Urinary bladder (tissue), 4 donors: ENCODE measurements around the gene VWA7. TPM values are rescaled to one million over a fixed set of nuclear protein-coding genes. Genes with fewer than 3 reads are reported as not detected.
"Not testable (repeated sequence)": the region's sequence is repeated elsewhere in the genome, so short reads cannot be mapped to it uniquely, and the experiment has no call there.

Experiments
- DNase-seq: peaks from one replicate; pipeline ENCODE4 v3.0.0-alpha.2; 2015; ENCODE audit errors: extremely low spot score
- H3K27ac ChIP-seq: one replicate; pipeline ENCODE4 v1.5.1; 2013; ENCODE audit warnings: low read depth, mild to moderate bottlenecking, moderate library complexity
- H3K36me3 ChIP-seq: one replicate; pipeline ENCODE4 v1.6.1; 2013; ENCODE audit warnings: mild to moderate bottlenecking, moderate library complexity; ENCODE audit not compliant: insufficient read depth
- H3K4me1 ChIP-seq: one replicate; pipeline ENCODE4 v1.6.1; 2013; ENCODE audit warnings: mild to moderate bottlenecking, moderate library complexity; ENCODE audit not compliant: insufficient read depth
- H3K4me3 ChIP-seq: one replicate; pipeline ENCODE4 v1.5.1; 2013; ENCODE audit warnings: low read depth, low read length
- WGBS: extraction: QIAGEN DNeasy Blood & Tissue Kit; methylation state at CpG from one replicate; pipeline ENCODE4 v1.1.7; 2013; 5-methylcytosine and 5-hydroxymethylcytosine counted together
- polyA plus RNA-seq: library from polyadenylated mRNA; stranded (reverse); fragments of 200-250 nt; gene quantifications from one replicate; pipeline ENCODE4 v1.2.3, GENCODE V29; 2013
- total RNA-seq: library from RNA; depleted of rRNA; stranded (reverse); fragments of >200 nt; gene quantifications from one replicate; pipeline ENCODE4 v1.2.3, GENCODE V29; 2014
- donor health status: healthy with polysubstance abuse.
- donor health status: healthy.

VWA7 gene
- total and polyA plus RNA-seq, 2 donors, result 0.39 to 0.42 TPM

DNA sequence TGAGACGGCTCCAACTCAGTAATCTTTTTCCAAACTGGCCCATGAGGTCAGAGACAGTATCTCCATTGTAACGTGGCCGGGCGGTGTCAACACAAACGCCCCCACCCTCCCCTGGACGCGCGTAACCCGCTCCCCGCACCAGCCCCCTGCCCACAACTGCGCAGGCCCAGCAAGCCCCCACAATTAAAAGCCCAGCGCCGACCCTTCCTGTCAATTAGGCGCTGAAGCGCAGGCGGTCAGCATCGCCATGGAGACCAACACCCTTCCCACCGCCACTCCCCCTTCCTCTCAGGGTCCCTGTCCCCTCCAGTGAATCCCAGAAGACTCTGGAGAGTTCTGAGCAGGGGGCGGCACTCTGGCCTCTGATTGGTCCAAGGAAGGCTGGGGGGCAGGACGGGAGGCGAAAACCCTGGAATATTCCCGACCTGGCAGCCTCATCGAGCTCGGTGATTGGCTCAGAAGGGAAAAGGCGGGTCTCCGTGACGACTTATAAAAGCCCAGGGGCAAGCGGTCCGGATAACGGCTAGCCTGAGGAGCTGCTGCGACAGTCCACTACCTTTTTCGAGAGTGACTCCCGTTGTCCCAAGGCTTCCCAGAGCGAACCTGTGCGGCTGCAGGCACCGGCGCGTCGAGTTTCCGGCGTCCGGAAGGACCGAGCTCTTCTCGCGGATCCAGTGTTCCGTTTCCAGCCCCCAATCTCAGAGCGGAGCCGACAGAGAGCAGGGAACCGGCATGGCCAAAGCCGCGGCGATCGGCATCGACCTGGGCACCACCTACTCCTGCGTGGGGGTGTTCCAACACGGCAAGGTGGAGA is 38.1 kb upstream of the VWA7 start, which contains the start of the genes HSPA1A and HSPA1L:
Gene HSPA1A, plus strand, starts transcription at position 519 of the 814 bp plus-strand sequence. Its CDS starts 214 bp downstream, at position 733.
Gene HSPA1L, minus strand, starts transcription at position 259 of the 814 bp plus-strand sequence. CDS start 3,311 bp downstream, outside the sequence.
- Histone ChIP-seq H3K4me1 (no peaks in the 10 kb centered on the region), H3K36me3 (no peaks in the 10 kb centered on the region), H3K27ac (peak within 1 kb of the TSS; percentile 97), H3K4me3 (peak within 1 kb of the TSS; percentile 54)
- DNase-seq, result peak; percentile 96
- under 1% methylated on average over 56 of the region's 56 CpGs for WGBS

- Histone ChIP-seq H3K4me1 (no peaks in the 10 kb centered on the region), H3K27ac (peak overlapping the region; percentile 97), H3K4me3 (peak overlapping the region; percentile 46), H3K36me3 (no peaks in the 10 kb centered on the region)
- DNase-seq, result peak; percentile 97
- under 1% methylated on average over 13 of the region's 13 CpGs for WGBS
Measured at GRCh38 chr6:31814677-31815024, 37.5 kb upstream of the VWA7 start.

DNA sequence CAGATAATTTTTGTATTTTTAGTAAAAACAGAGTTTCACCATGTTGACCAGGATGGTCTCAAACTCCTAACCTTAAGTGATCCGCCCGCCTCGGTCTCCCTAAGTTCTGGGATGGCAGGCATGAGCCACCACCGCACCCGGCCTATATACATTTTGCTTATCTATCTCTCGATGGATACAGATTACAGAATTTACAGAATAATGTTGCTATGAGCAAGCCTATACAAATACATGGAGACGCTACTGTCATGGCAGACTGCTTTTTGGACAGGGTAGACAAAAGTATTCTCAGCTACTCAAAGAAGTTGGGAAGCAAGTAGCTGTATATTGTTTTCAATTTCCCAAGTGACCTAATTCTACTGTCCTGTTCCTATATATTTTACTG is 36.3 kb upstream of the VWA7 start:
- Histone ChIP-seq H3K4me1 (no peaks in the 10 kb centered on the region), H3K4me3 (no peak overlapping the region), H3K36me3 (no peaks in the 10 kb centered on the region), H3K27ac (peak overlapping the region; percentile 93)
- DNase-seq, result no peak
- WGBS, result 90% methylated on average over 7 of the region's 7 CpGs

DNA sequence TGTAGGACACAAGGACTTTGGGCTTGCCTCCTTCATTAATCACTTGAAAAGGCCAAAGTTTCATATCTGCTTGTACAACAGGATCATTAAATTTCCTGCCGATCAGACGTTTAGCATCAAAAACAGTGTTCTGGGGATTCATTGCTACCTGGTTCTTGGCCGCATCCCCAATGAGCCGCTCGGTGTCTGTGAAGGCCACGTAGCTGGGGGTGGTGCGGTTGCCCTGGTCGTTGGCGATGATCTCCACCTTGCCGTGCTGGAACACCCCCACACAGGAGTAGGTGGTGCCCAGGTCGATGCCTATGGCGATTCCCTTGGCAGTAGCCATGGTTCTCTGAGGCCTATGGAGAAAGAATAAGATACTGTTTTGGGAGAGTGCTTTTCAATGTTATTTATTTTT is 34.5 kb upstream of the VWA7 start:
- no peaks in the 10 kb centered on the region for H3K4me1 ChIP-seq
- WGBS, result 93% methylated on average over 12 of the region's 12 CpGs
- no peaks in the 10 kb centered on the region for H3K36me3 ChIP-seq
- H3K4me3 ChIP-seq, result no peak overlapping the region
- H3K27ac ChIP-seq, result no peak overlapping the region
- no peak for DNase-seq

- not testable (repeated sequence) for DNase-seq, H3K36me3 ChIP-seq, H3K4me3 ChIP-seq, H3K4me1 ChIP-seq, H3K27ac ChIP-seq
- WGBS, result 88% methylated on average over 10 of the region's 10 CpGs
Measured at GRCh38 chr6:31808599-31808998, 31.5 kb upstream of the VWA7 start.

DNA sequence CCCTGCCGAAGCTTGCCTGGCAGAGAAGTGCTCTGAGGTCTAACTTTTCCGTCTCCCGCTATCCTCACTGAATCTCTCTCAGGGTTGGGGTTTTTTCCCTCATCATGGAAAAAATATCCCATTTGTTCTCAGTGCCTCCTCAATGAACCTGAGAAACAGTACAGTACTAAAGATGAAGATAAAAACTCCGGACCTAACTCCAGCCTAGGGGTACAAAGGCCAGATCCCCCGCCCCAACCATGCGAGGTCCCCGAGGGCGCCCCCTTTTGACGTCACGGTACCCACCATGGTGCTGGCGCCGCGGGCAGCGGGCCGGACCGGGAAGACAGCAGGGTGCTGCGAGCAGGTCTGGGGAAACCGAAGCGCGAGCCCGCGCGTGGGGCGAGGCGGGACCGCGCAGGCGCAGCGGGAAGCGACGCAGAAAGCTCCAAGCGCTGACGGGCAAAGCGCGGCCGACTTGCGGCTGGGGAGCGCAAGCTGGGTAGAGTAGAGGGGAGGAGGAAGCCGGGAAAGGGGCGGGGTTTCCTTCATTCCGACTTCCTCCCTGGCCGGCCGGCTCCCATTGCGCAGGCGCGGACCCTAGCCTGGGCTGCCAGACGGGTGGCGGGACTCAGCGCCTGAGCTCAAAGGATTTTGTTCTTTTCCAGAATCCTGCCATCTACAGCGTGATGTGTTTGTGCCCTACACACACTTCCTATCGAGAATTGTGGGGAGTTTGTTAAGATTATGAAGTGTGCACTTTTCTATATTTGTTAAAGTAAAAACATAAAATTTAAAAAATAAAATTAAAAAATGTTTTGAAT is 29.5 kb upstream of the VWA7 start, which contains the start of gene LSM2:
Gene LSM2, minus strand, starts transcription at position 497 of the 803 bp plus-strand sequence. Its CDS starts 209 bp downstream, at position 288.
- H3K4me1 ChIP-seq, result no peaks in the 10 kb centered on the region
- DNase-seq, result peak; percentile 93
- under 1% methylated on average over 51 of the region's 51 CpGs for WGBS
- H3K27ac ChIP-seq, result peak within 1 kb of the TSS; percentile 84
- H3K4me3 ChIP-seq, result peak within 1 kb of the TSS; percentile 50
- no peaks in the 10 kb centered on the region for H3K36me3 ChIP-seq

DNA sequence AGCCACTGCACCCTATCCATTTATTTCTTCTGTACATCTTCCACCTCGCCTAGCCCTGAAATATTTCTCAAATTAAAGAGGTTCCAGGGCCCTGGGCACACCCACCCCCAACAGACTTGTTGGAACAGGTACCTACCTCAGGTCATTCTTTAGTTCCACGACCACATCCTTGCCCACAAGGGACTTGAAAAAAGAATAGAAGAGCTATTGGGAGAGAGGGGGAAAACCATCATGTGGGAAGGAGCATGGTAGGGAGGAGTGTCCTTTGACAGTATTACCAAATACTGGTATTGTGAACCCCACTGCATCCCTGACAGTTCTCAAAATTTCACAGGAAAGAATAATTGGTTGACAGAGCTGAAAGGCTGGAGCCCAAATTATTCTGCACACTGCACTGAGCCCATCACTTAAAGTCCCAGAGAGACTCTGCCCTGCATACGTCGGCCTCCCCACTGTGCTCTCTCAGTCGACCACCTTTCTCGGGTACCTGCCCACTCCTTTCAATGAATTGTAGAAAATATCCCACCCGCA is 28.9 kb upstream of the VWA7 start:
- no peak for DNase-seq
- peak overlapping the region; percentile 84 for H3K27ac ChIP-seq
- H3K4me3 ChIP-seq, result peak overlapping the region; percentile 50
- no peaks in the 10 kb centered on the region for H3K4me1 ChIP-seq
- 15% methylated on average over 7 of the region's 7 CpGs for WGBS
- no peaks in the 10 kb centered on the region for H3K36me3 ChIP-seq

GRCh38 chr6:31801031-31801927 is 24.2 kb upstream of the VWA7 start:
- H3K4me3 ChIP-seq, DNase-seq, H3K27ac ChIP-seq, H3K4me1 ChIP-seq, H3K36me3 ChIP-seq: not testable (repeated sequence)
- WGBS, result 96% methylated on average over 8 of the region's 8 CpGs

DNA sequence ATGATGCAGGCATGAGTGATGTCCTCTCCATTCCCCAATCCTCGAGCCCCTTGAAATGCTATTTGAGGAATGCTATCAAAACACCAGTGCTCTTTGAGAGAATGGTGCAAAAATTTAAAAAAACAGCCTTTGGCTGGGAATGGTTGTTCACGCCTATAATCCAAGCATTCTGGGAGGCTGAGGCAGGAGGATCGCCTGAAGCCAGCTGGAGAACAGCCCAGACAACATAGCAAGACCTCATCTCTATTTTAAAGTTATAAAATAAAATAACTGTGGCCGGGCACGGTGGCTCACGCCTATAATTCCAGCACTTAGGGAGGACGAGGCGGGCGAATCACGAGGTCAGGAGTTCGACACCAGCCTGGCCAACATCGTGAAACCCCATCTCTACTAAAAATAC is 22.7 kb upstream of the VWA7 start:
- Histone ChIP-seq H3K4me3 (no peak overlapping the region), H3K36me3 (no peaks in the 10 kb centered on the region), H3K4me1 (no peaks in the 10 kb centered on the region), H3K27ac (no peak overlapping the region)
- no peak for DNase-seq
- 75% methylated on average over 12 of the region's 12 CpGs for WGBS

DNA sequence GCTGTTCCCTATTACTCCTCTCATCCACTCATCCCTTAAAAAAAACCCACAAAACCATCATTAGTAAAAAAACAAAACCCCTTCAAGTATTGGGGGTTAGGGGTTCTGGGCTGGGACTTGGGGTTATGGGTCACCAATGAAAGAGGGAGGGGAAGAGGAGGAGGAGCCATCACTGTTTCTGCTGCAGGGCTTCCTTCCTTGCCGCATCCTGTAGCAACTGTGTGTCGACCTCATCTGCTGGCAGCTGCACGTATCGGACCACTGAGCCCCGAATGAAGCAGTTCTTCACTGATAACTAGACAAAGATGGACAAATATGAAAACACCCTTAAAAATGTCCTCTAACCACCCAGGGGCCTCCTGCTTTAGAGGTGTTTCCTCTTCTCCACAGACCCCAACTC is 20.5 kb upstream of the VWA7 start:
- DNase-seq, result no peak
- Histone ChIP-seq H3K36me3 (no peaks in the 10 kb centered on the region), H3K4me1 (no peaks in the 10 kb centered on the region), H3K27ac (no peak overlapping the region), H3K4me3 (no peak overlapping the region)
- WGBS, result 62% methylated on average over 5 of the region's 5 CpGs

GRCh38 chr6:31796993-31797385 is 19.9 kb upstream of the VWA7 start:
- Histone ChIP-seq H3K36me3 (no peaks in the 10 kb centered on the region), H3K4me3 (no peak overlapping the region), H3K4me1 (no peaks in the 10 kb centered on the region), H3K27ac (no peak overlapping the region)
- DNase-seq, result no peak
- WGBS, result 76% methylated on average over 2 of the region's 2 CpGs

DNA sequence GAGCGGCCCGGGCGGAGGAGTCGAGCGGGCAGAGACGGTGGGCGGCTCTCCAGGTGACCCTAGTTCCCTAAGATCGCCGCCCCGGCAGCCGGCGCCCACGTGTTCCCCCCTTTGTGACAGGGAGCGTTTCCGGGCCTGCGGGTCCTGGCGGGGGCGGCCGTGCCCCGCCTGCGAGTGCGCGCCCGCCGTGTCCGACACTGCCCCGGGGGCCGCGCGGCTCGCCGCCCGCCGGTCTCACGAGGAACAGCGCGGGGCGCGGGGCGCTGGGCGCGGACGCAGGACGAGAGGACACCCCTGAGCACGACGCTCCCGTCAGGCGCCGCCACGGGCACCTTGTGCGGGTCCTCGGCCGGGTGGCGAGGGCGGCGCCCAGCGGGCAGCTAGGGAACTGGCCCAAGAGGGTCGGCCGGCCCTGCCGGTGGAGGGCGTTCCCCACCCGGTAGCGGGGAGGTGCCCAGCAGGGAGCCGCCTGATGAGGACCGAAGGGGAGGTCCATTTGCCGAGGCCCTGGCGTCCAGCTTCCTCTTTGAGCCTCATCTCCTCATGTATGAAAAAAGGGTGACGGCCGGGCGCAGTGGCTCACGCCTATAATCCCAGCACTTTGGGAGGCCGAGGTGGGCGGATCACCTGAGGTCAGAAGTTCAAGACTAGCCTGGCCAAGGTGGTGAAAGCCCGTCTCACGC is 18.6 kb upstream of the VWA7 start, which contains the start of gene VARS1:
Gene VARS1, minus strand, starts transcription at position 137 of the 683 bp plus-strand sequence. CDS start 535 bp downstream, outside the sequence.
- Histone ChIP-seq H3K27ac (peak within 1 kb of the TSS; percentile 98), H3K36me3 (no peaks in the 10 kb centered on the region), H3K4me3 (peak within 1 kb of the TSS; percentile 90), H3K4me1 (no peaks in the 10 kb centered on the region)
- under 1% methylated on average over 75 of the region's 75 CpGs for WGBS
- no peak for DNase-seq
